Measurements from ENCODE around the gene PDE3A. TPM values are rescaled to one million over a fixed set of nuclear protein-coding genes. Genes with fewer than 3 reads are reported as not detected.

PDE3A gene
- total RNA-seq, 1 donor from 2014 or later = under 0.01 TPM

DNA sequence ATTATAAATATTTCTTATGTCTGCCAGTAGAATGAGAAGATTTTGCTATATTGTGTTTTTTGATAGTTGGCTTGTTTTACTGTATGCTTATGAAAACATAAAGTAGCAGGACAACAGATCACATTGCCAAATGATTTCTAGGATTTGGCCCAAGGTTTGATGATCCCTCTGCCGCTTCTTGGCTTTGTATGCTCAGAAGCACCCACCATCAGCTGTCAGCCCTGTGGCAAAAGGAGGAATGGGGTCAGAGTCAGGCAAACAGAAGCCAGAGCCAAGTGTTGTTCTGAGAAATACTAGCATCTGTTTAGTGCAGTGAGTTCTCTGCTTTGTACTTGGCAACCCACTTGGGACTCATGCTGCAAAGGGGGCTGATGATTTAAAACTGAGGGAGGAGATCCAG, 152.2 kb downstream of the PDE3A start:
- Histone ChIP-seq H3K27me3 (ENCODE audit: control insufficient read depth, insufficient read depth, low read length) (no peaks in the 10 kb centered on the region), H3K36me3 (ENCODE audit: control insufficient read depth, insufficient read depth, low read length) (no peaks in the 10 kb centered on the region), H3K4me3 (ENCODE audit: low read depth, low read length) (no peak overlapping the region)
- DNase-seq (ENCODE audit: low read depth) = no peak
- TF ChIP-seq, protein P1, sequence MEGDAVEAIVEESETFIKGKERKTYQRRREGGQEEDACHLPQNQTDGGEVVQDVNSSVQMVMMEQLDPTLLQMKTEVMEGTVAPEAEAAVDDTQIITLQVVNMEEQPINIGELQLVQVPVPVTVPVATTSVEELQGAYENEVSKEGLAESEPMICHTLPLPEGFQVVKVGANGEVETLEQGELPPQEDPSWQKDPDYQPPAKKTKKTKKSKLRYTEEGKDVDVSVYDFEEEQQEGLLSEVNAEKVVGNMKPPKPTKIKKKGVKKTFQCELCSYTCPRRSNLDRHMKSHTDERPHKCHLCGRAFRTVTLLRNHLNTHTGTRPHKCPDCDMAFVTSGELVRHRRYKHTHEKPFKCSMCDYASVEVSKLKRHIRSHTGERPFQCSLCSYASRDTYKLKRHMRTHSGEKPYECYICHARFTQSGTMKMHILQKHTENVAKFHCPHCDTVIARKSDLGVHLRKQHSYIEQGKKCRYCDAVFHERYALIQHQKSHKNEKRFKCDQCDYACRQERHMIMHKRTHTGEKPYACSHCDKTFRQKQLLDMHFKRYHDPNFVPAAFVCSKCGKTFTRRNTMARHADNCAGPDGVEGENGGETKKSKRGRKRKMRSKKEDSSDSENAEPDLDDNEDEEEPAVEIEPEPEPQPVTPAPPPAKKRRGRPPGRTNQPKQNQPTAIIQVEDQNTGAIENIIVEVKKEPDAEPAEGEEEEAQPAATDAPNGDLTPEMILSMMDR (IDR thresholded peaks at IDR 0.05; ENCODE audit: insufficient read depth, low read length, severe bottlenecking) = no peak
- no peak for FAIRE-seq

DNA sequence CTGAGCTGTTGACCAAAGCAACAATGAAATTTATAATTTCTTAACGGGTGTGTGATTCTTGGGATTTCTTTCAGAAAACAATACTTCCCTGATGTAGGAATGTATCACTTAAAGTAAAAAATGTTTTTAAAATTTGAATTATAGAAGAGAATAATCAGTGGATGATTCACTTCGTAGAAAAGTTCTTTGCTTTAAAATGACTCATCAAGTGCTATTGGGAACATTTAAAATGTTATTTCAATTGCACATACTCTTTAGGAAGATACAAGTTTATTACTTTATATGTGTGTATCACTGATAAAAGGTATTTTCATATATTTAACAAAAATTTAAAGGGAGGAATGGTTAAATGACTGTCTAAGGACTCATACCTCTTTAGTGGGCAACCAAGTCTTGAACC, 155.3 kb downstream of the PDE3A start:
- DNase-seq (ENCODE audit: low read depth) (peak; percentile 25), FAIRE-seq (no peak)
- TF ChIP-seq, protein P1 (IDR thresholded peaks at IDR 0.05; ENCODE audit: insufficient read depth, low read length, severe bottlenecking) = no peak
- no peak overlapping the region for H3K4me3 ChIP-seq (ENCODE audit: low read depth, low read length)
- no peaks in the 10 kb centered on the region for H3K36me3 ChIP-seq (ENCODE audit: control insufficient read depth, insufficient read depth, low read length)
- no peaks in the 10 kb centered on the region for H3K27me3 ChIP-seq (ENCODE audit: control insufficient read depth, insufficient read depth, low read length)

GRCh38 chr12:20524113-20524512, 155.8 kb downstream of the PDE3A start:
- FAIRE-seq = no peak

GRCh38 chr12:20525064-20525610, 156.8 kb downstream of the PDE3A start:
- no peak overlapping the region for H3K4me3 ChIP-seq (ENCODE audit: low read depth, low read length)
- TF ChIP-seq, protein P1 (IDR thresholded peaks at IDR 0.05; ENCODE audit: insufficient read depth, low read length, severe bottlenecking) = no peak
- H3K36me3 ChIP-seq (ENCODE audit: control insufficient read depth, insufficient read depth, low read length) = no peaks in the 10 kb centered on the region
- FAIRE-seq (no peak), DNase-seq (ENCODE audit: low read depth) (peak; percentile 18)
- no peaks in the 10 kb centered on the region for H3K27me3 ChIP-seq (ENCODE audit: control insufficient read depth, insufficient read depth, low read length)

More at GRCh38 chr12:20524113-20524512, 155.8 kb downstream of the PDE3A start:
- Histone ChIP-seq H3K36me3 (ENCODE audit: control insufficient read depth, insufficient read depth, low read length) (no peaks in the 10 kb centered on the region), H3K27me3 (ENCODE audit: control insufficient read depth, insufficient read depth, low read length) (no peaks in the 10 kb centered on the region), H3K4me3 (ENCODE audit: low read depth, low read length) (no peak overlapping the region)
- TF ChIP-seq, protein P1 (IDR thresholded peaks at IDR 0.05; ENCODE audit: insufficient read depth, low read length, severe bottlenecking) = no peak
- DNase-seq (ENCODE audit: low read depth) = no peak

DNA sequence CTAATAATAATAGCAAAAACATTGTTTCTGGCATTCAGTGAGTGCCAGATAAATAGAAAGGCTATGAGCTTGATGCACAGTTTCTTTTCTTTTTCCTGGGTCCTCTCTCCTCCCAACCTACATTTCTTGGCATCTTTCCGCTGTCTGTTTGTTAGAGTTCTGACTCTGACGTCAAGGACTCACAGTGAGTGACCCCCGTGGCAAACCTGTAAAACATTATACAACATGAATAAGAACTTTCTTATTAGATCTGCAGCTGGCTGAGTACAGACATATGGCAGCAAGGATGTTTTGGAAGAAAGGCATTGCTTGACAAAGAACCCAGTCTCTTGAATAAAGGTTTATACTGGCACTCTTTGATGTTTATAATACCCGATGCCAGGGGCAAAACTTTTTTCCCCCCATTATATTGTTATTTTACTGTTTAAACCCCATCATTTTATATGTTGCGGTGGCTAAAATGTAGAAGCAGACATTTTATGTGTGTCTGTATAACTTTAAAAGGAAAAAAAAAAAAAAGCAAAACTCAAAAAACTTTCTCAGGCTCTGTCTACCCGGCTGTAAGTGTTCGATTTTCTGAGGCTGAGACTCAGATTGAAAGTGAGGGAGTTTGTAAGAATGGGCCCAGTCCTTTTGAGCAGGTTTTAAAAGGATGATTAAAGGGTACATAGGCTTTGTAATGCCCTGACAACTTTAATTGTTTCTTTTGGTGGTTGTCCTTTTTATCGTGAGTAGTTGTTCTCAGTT, 159.3 kb downstream of the PDE3A start:
- Histone ChIP-seq H3K4me3 (ENCODE audit: low read depth, low read length) (no peak overlapping the region), H3K27me3 (ENCODE audit: control insufficient read depth, insufficient read depth, low read length) (no peaks in the 10 kb centered on the region), H3K36me3 (ENCODE audit: control insufficient read depth, insufficient read depth, low read length) (no peaks in the 10 kb centered on the region)
- DNase-seq (ENCODE audit: low read depth) = no peak
- no peak for FAIRE-seq
- TF ChIP-seq, protein P1 (IDR thresholded peaks at IDR 0.05; ENCODE audit: insufficient read depth, low read length, severe bottlenecking) = no peak

Measured in bronchial epithelial cell (primary cell).